Measurements from ENCODE around the gene GYG2. TPM values are rescaled to one million over a fixed set of nuclear protein-coding genes. Genes with fewer than 3 reads are reported as not detected.

Gene GYG2
- total RNA-seq, 2 experiments from 2014 or later: not detected

DNA sequence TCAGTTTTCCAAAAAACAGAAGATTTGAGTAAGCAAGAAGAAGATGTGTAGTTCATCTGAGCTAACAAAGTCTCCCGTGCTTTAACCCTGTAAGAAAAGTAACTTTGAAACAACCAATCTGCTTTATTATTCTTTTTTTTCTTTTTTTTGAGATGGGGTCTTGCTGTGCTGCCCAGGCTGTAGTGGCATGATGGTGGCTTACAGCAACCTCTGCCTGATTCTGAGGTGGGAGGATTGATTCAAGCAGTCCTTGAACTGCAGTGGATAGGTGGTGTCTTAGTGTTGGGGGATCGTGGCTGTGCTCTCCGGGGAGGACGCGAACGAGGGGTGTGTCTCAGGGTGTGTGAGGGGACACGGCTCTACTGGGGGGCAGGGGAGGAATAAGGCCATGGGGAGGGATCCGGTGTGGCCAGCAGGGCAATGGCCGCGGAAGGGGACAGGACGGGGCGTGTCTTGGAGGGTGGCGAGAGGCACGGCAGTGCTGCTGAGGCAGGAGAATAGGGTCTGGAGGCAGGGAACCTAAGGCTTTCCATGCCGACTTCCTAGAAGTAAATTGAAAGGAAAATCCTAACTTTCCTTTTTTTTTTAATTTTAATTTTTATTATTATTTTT lies 98.0 kb downstream of the GYG2 start:
- no peak for DNase-seq
- H3K27me3 Mint-ChIP-seq (ENCODE audit: low read depth): peaks cover 5% of the 10 kb centered on the region
- H3K36me3 Mint-ChIP-seq (ENCODE audit: low read depth): no peaks in the 10 kb centered on the region
- H3K4me1 Mint-ChIP-seq (ENCODE audit: low read depth): no peaks in the 10 kb centered on the region
- intact Hi-C loops (cut with micrococcal nuclease): no loop called here
- H3K27ac Mint-ChIP-seq: no peak overlapping the region
- CTCF ChIA-PET: no interaction called here
- peaks cover 2% of the 10 kb centered on the region for H3K9me3 Mint-ChIP-seq
- H3K4me3 Mint-ChIP-seq: no peak overlapping the region

DNA sequence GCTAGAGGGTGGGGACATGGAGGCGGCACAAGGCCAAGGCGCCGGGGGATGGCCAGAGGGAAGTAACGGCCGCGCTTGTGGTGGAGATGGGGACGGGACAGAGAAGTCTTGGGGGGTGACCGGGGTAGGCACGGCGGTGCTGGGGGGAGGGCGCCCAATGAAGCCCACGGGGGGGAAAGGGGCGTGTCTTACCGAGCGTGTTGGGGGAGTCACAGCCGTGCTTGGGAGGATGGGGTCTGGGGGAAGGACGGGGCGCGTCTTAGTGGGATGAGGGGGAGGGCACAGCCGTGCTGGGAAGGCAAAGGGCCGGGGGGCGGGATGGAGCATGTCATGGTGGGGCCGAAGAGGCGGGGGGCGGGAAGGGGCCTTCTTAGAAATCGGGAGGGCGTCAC lies 99.5 kb downstream of the GYG2 start:
- CTCF ChIA-PET: interaction anchor here (0.6 kb wide), 1 partner anchor 28 kb away, joined by 3 read pairs; no protein-coding TSS in a partner anchor
- DNase-seq: no peak
- Mint-ChIP-seq H3K4me1 (ENCODE audit: low read depth) (no peaks in the 10 kb centered on the region), H3K27me3 (ENCODE audit: low read depth) (peaks cover 5% of the 10 kb centered on the region), H3K27ac (no peak overlapping the region), H3K9me3 (peaks cover 2% of the 10 kb centered on the region), H3K4me3 (no peak overlapping the region), H3K36me3 (ENCODE audit: low read depth) (no peaks in the 10 kb centered on the region)
- intact Hi-C loops (cut with micrococcal nuclease): no loop called here

DNA sequence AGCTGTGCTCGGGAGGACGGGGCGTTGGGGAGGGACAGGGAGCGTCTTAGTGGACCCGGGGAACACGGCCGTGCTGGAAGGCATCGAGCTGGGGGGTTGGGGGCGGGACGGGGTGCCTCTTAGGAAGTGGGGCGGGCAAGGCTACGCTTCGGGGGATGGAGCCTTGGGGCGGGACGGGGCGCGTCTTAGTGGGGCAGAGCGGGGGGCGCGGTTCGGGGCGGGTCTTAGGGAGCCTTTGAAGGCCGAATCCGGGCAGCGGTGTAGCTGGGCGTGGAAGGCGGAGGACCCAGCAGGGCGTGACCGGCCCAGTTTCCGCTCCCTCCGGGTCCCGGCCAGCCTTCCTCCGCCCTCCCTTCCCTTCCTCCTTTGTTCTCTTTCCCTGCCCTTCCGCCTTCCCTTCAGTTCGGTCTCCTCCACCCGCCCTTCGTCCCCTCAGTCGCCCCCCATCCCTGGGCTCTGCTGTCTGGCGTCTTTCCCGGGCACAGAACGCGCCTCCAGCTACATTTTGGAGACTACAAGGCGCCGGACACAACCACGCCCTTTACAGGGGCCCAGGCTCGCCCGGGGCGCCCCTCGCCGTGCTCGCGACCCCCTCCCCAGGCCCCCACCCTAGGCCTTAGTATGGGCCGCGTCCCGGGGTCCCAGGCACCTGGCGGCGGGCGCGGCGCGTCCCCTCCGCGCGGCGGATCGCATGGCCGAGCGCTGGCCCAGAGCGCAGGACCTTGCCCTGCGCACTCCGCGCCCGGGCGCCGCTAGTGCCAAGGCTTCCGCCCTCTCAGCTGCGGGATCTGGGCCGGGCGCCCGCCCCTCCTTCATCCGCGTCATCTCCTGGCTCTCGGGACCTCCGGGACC lies 100.1 kb downstream of the GYG2 start, which contains the start of gene ARSD:
Gene ARSD, minus strand, starts transcription at position 757 of the 852 bp plus-strand sequence. Its CDS starts 64 bp downstream, at position 693.
- H3K4me1 Mint-ChIP-seq (ENCODE audit: low read depth): no peaks in the 10 kb centered on the region
- peaks cover 2% of the 10 kb centered on the region for H3K9me3 Mint-ChIP-seq
- CTCF ChIA-PET: no interaction called here
- no peaks in the 10 kb centered on the region for H3K36me3 Mint-ChIP-seq (ENCODE audit: low read depth)
- peaks cover 5% of the 10 kb centered on the region for H3K27me3 Mint-ChIP-seq (ENCODE audit: low read depth)
- peak within 1 kb of the TSS; percentile 64 for H3K4me3 Mint-ChIP-seq
- peak; percentile 18 for DNase-seq
- H3K27ac Mint-ChIP-seq: no peak within 1 kb of the TSS
- intact Hi-C loops (cut with micrococcal nuclease): no loop called here

DNA sequence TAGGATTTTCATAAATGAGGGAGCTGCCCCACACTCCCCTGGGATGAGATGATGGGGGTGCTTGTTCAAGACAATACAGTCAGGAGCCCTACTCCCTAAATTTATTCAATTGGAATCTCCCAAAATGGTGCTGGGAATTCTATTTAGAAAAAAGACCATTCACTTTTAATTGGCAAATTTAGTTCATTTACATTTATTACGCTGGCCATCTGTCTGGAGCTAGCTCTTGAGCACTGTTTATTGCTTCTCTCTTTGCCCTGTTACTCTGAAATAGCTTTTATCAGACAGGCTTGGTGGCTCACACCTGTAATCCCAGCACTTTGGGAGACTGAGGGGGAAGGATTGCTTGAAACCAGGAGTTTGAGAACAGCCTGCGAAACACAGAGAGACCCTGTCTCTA lies 102.4 kb downstream of the GYG2 start:
- no peak for DNase-seq
- Mint-ChIP-seq H3K9me3 (peaks cover 2% of the 10 kb centered on the region), H3K36me3 (ENCODE audit: low read depth) (no peaks in the 10 kb centered on the region), H3K27me3 (ENCODE audit: low read depth) (peaks cover 5% of the 10 kb centered on the region), H3K27ac (no peak overlapping the region), H3K4me3 (no peak overlapping the region), H3K4me1 (ENCODE audit: low read depth) (no peaks in the 10 kb centered on the region)
- CTCF ChIA-PET: no interaction called here
- intact Hi-C loops (cut with micrococcal nuclease): no loop called here

DNA sequence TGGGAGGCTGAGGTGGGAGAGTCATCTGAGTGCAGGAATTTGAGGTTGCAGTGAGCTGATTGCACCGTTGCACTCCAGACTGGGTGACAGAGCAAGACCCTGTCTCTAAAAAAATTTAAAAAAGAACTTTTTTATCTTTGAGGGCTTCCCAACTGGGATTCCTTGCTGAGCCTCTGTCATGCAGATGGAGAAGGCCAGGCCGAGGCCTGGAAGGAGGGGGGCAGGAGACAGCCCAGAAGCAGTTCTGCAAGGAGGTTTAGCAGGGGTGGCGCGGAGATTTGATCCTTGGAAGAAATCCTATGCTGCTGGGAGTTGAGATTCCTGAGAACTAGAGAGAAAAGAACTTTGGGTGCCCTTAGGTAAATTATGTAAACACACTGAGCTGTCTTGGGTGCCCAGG lies 102.9 kb downstream of the GYG2 start:
- Mint-ChIP-seq H3K9me3 (peaks cover 2% of the 10 kb centered on the region), H3K27me3 (ENCODE audit: low read depth) (peaks cover 5% of the 10 kb centered on the region), H3K27ac (no peak overlapping the region), H3K4me3 (no peak overlapping the region), H3K4me1 (ENCODE audit: low read depth) (no peaks in the 10 kb centered on the region), H3K36me3 (ENCODE audit: low read depth) (no peaks in the 10 kb centered on the region)
- no peak for DNase-seq
- CTCF ChIA-PET: no interaction called here
- intact Hi-C loops (cut with micrococcal nuclease): no loop called here

Other genes starting within 250 kb of the GYG2 start
- 100 to 1,000 TPM; 205 to 215 TPM for gene CD99, start 137.6 kb upstream of the GYG2 start, total RNA-seq
- gene XG, start 76.9 kb upstream of the GYG2 start, total RNA-seq: not detected
- under 1 TPM; 0.47 to 0.50 TPM for gene ARSD, start 100.4 kb downstream of the GYG2 start, total RNA-seq
- not detected for gene ARSH, start 177.6 kb downstream of the GYG2 start, total RNA-seq
- gene ARSF, start 212.5 kb downstream of the GYG2 start, total RNA-seq: not detected

Data from activated naive CD4-positive, alpha-beta T cell treated with anti-CD3 and anti-CD28 coated beads for 36 hours (primary cell).